Left kidney (tissue), 8 donors: Measurements from ENCODE around the gene MEMO1. TPM values are rescaled to one million over a fixed set of nuclear protein-coding genes. Genes with fewer than 3 reads are reported as not detected.
"Not testable (repeated sequence)": the region's sequence is repeated elsewhere in the genome, so short reads cannot be mapped to it uniquely, and the experiment has no call there.

Experiments used
- DNase-seq: peaks from one replicate; pipeline ENCODE4 v3.0.0-alpha.2; 2013
- long read RNA-seq, 8 donors: transcript quantifications; one replicate each; lab custom pipeline, GENCODE V29; 2026
- polyA plus RNA-seq: library from polyadenylated mRNA; unstranded; fragments of 120-200 nt; gene quantifications from one replicate; pipeline ENCODE4 v1.2.1, GENCODE V29; 2013; ENCODE audit not compliant: insufficient read length

Gene MEMO1
- 36.1 TPM for polyA plus RNA-seq
- long read RNA-seq, donor 1, full-length matches to known transcripts = 6 of 6 reads
- long read RNA-seq, donor 1, partial matches to known transcripts = 0 of 6 reads
- long read RNA-seq, donor 1, other reads (novel, unspliced or antisense) = 0 of 6 reads
- long read RNA-seq, donor 2, full-length matches to known transcripts = 3 of 3 reads
- long read RNA-seq, donor 2, partial matches to known transcripts = 0 of 3 reads
- long read RNA-seq, donor 2, other reads (novel, unspliced or antisense) = 0 of 3 reads
- long read RNA-seq, donor 3, full-length matches to known transcripts = 8 of 8 reads
- long read RNA-seq, donor 3, partial matches to known transcripts = 0 of 8 reads
- long read RNA-seq, donor 3, other reads (novel, unspliced or antisense) = 0 of 8 reads
- long read RNA-seq, donor 4 = 0 reads
- long read RNA-seq, donor 5, full-length matches to known transcripts = 11 of 16 reads
- long read RNA-seq, donor 5, partial matches to known transcripts = 5 of 16 reads
- long read RNA-seq, donor 5, other reads (novel, unspliced or antisense) = 0 of 16 reads
- long read RNA-seq, donor 6, full-length matches to known transcripts = 9 of 9 reads
- long read RNA-seq, donor 6, partial matches to known transcripts = 0 of 9 reads
- long read RNA-seq, donor 6, other reads (novel, unspliced or antisense) = 0 of 9 reads
- long read RNA-seq, donor 7, full-length matches to known transcripts = 10 of 10 reads
- long read RNA-seq, donor 7, partial matches to known transcripts = 0 of 10 reads
- long read RNA-seq, donor 7, other reads (novel, unspliced or antisense) = 0 of 10 reads
- long read RNA-seq, donor 8 = 0 reads

GRCh38 chr2:32010670-32011484 lies at the start of gene MEMO1:
MEMO1 (minus strand) TSS chr2:32011008; CDS start chr2:32010247, 761 bp downstream.
- peak; percentile 93 for DNase-seq

- no peak for DNase-seq
These were observed 49.5 kb upstream of the MEMO1 start for GRCh38 chr2:32060266-32060665.

GRCh38 chr2:32058130-32058529 lies 47.3 kb upstream of the MEMO1 start:
- no peak for DNase-seq

- DNase-seq = not testable (repeated sequence)
These were observed 43.8 kb upstream of the MEMO1 start for GRCh38 chr2:32054583-32054982.

GRCh38 chr2:32051836-32052439 lies 41.1 kb upstream of the MEMO1 start:
- DNase-seq = no peak

GRCh38 chr2:32043561-32043960 lies 32.8 kb upstream of the MEMO1 start:
- no peak for DNase-seq

GRCh38 chr2:32039447-32040219 lies 28.8 kb upstream of the MEMO1 start, which contains the start of gene DPY30:
DPY30 (minus strand) TSS chr2:32039805; CDS start chr2:32039456, 349 bp downstream.
- DNase-seq = peak; percentile 91

- DNase-seq = not testable (repeated sequence)
These were observed 23.5 kb upstream of the MEMO1 start for GRCh38 chr2:32034198-32034887.

GRCh38 chr2:32018789-32019482 lies 8.1 kb upstream of the MEMO1 start:
- not testable (repeated sequence) for DNase-seq

- DNase-seq = no peak
These were observed 2.1 kb upstream of the MEMO1 start for GRCh38 chr2:32012872-32013271.

GRCh38 chr2:32011485-32011960 lies 715 bp upstream of the MEMO1 start:
- DNase-seq = no peak

- peak; percentile 20 for DNase-seq
These were observed 533 bp downstream of the MEMO1 start for GRCh38 chr2:32010280-32010669.

- DNase-seq = peak; percentile 17
These were observed 1.1 kb downstream of the MEMO1 start for GRCh38 chr2:32009516-32010256.

GRCh38 chr2:32008805-32009515 lies 1.8 kb downstream of the MEMO1 start:
- DNase-seq = peak; percentile 22

GRCh38 chr2:32007121-32007391 lies 3.8 kb downstream of the MEMO1 start:
- no peak for DNase-seq

GRCh38 chr2:32005371-32005976 lies 5.3 kb downstream of the MEMO1 start:
- DNase-seq = no peak

- no peak for DNase-seq
These were observed 7.0 kb downstream of the MEMO1 start for GRCh38 chr2:32003791-32004190.

- DNase-seq = no peak
These were observed 8.4 kb downstream of the MEMO1 start for GRCh38 chr2:32002406-32002805.
